ENCODE results near the gene EFHD1. TPM values are rescaled to one million over a fixed set of nuclear protein-coding genes. Genes with fewer than 3 reads are reported as not detected.

The EFHD1 gene
- total RNA-seq, 1 donor from 2014 or later: not detected

DNA sequence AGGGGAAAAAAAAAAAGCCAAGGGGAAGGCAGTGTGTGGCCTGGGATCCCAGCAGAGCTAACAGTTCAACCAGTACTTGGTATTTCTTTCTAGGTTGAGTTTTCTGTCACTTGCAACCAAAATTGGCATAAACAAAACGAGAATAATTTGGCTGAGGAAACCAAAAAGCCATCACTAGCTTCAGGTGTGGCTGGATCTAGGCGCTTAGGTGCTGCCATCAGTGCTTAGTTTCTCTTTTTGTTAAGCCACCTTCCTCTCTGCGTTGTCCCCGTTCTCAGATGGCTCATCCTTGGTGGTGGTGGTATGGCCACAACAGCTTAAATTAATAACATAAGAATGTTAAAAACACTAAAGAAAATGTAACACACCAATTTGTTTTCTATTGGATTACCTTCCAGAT, 2.4 kb downstream of the EFHD1 start:
- CTCF ChIA-PET: no interaction called here
- H3K36me3 Mint-ChIP-seq (ENCODE audit: low read depth): no peaks in the 10 kb centered on the region

DNA sequence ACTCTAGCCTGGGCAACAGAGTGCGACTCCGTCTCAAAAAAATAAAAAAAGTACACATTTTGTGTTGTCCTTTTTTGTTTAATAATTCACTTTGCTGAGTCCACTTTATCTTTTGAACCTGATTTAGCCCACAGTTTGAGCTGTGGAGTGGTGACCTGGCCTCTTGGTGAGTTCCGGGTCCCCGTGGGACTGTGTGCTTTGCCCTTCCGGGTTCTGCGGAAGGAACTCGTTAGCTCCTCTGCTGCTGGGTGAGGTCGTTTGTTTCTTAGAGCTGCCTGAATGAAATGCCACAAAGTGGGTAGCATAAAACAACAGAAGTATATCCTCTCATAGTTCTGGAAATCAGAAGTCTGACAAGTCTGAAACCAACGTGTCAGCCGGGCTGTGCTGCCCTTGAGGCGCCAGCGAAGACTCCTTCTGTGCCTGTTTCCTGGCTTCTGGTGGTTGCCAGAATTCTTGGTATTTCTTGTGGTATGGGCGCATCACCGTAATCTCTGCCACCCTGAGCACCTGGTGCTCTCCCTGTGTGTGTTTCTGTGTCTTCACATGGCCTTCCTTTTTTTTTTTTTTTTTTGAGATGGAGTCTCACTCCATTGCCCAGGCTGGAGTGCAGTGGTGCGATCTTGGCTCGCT, 3.5 kb downstream of the EFHD1 start:
- no peak for DNase-seq
- no peaks in the 10 kb centered on the region for H3K9me3 Mint-ChIP-seq
- peaks cover 8% of the 10 kb centered on the region for H3K4me1 Mint-ChIP-seq
- TF ChIP-seq, protein P1, sequence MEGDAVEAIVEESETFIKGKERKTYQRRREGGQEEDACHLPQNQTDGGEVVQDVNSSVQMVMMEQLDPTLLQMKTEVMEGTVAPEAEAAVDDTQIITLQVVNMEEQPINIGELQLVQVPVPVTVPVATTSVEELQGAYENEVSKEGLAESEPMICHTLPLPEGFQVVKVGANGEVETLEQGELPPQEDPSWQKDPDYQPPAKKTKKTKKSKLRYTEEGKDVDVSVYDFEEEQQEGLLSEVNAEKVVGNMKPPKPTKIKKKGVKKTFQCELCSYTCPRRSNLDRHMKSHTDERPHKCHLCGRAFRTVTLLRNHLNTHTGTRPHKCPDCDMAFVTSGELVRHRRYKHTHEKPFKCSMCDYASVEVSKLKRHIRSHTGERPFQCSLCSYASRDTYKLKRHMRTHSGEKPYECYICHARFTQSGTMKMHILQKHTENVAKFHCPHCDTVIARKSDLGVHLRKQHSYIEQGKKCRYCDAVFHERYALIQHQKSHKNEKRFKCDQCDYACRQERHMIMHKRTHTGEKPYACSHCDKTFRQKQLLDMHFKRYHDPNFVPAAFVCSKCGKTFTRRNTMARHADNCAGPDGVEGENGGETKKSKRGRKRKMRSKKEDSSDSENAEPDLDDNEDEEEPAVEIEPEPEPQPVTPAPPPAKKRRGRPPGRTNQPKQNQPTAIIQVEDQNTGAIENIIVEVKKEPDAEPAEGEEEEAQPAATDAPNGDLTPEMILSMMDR (IDR thresholded peaks at IDR 0.05): no peak
- ChIA-PET POLR2A (no interaction called here), CTCF (no interaction called here)
- no peaks in the 10 kb centered on the region for H3K36me3 Mint-ChIP-seq (ENCODE audit: low read depth)
- intact Hi-C loops (cut with micrococcal nuclease): no loop called here
- peaks cover 36% of the 10 kb centered on the region for H3K27me3 Mint-ChIP-seq
- ATAC-seq (ENCODE audit: low read depth): no peak
- no peak overlapping the region for H3K27ac Mint-ChIP-seq
- H3K4me3 Mint-ChIP-seq: no peak overlapping the region

More for the DNA sequence above, 2.4 kb downstream of the EFHD1 start:
- intact Hi-C loops (cut with micrococcal nuclease): no loop called here
- TF ChIP-seq, protein P1 (IDR thresholded peaks at IDR 0.05): no peak
- Mint-ChIP-seq H3K27me3 (peaks cover 38% of the 10 kb centered on the region), H3K27ac (no peak overlapping the region), H3K9me3 (no peaks in the 10 kb centered on the region), H3K4me3 (no peak overlapping the region), H3K4me1 (peaks cover 8% of the 10 kb centered on the region)
- ATAC-seq (ENCODE audit: low read depth): no peak
- POLR2A ChIA-PET: no interaction called here
- DNase-seq: no peak

DNA sequence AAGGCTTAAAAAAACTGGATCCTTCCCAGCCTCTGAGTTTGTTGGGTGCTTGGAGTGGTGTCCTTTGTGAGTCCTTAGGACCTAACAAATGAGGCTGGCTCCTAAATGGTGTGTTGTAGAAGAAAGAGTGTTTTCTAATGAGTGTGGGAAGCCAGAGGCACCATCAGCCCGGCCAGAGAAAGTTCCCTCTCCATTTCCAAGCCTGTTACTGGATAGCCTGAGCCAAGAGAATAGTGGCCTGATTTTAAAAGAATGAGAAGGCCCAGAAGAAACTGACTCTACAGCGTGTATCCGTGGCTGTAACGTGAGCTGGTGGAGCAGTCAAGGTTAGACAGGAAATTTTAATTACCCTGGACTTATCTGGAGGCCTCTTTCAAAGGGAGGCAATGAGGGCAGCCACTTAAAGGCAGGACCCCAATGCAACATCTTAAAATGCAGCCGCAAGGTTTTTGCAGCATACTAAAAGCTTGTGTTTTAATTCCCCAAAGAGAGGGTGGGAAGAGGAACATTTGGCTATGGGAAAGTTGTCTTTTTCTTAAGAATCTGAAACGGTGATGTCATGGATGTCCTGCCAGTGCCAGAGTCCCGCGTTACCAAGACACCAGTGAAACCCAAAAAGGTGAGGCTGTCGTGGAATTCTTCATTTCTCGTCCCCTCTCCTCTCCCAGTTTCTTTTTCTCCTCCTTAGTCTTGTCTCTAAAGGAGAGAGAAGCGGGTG, 4.6 kb downstream of the EFHD1 start:
- H3K9me3 Mint-ChIP-seq: no peaks in the 10 kb centered on the region
- intact Hi-C loops (cut with micrococcal nuclease): no loop called here
- CTCF ChIA-PET: no interaction called here
- DNase-seq (no peak), ATAC-seq (ENCODE audit: low read depth) (no peak)
- no peak overlapping the region for H3K27ac Mint-ChIP-seq
- POLR2A ChIA-PET: no interaction called here
- H3K36me3 Mint-ChIP-seq (ENCODE audit: low read depth): no peaks in the 10 kb centered on the region
- peaks cover 2% of the 10 kb centered on the region for H3K4me1 Mint-ChIP-seq
- H3K27me3 Mint-ChIP-seq: peaks cover 31% of the 10 kb centered on the region
- H3K4me3 Mint-ChIP-seq: no peak overlapping the region
- TF ChIP-seq, protein P1 (IDR thresholded peaks at IDR 0.05): no peak

DNA sequence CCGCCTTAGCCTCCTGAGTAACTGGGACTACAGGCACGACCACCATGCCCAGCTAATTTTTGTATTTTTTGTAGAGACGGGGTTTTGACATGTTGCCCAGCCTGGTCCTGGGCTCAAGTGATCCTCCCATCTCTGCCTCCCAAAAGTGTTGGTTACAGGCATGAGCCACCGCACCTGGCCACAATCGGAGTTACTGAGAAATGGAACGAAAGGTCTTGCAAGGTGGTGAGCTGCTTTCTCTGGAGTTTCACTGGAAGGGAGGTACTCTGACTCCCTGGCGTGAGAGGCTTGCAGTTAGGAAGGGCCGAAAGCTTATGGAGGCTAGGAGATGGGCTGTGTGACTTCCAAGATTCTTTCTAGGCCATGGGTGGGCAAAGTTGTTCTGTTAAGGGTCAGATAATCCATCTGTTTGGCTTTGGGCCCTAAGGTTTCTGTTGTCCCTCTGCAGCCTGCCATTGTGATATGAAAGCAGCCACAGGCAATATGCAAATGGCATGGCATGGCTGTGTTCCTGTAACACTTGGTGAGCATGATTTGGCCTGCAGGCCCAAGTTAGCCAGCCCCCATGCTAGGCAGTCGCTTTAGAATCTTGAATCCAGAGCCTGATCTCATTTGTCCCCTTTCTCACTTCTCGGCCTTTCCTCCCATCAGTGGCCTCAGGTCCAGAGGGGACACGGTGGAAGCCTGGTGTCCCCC, 7.9 kb downstream of the EFHD1 start:
- intact Hi-C loops (cut with micrococcal nuclease): no loop called here
- Mint-ChIP-seq H3K27ac (no peak overlapping the region), H3K4me3 (no peak overlapping the region), H3K9me3 (no peaks in the 10 kb centered on the region), H3K4me1 (no peaks in the 10 kb centered on the region), H3K36me3 (ENCODE audit: low read depth) (no peaks in the 10 kb centered on the region), H3K27me3 (peaks cover 25% of the 10 kb centered on the region)
- ATAC-seq (ENCODE audit: low read depth): no peak
- TF ChIP-seq, protein P1 (IDR thresholded peaks at IDR 0.05): no peak
- CTCF ChIA-PET: no interaction called here
- DNase-seq: no peak
- POLR2A ChIA-PET: no interaction called here

DNA sequence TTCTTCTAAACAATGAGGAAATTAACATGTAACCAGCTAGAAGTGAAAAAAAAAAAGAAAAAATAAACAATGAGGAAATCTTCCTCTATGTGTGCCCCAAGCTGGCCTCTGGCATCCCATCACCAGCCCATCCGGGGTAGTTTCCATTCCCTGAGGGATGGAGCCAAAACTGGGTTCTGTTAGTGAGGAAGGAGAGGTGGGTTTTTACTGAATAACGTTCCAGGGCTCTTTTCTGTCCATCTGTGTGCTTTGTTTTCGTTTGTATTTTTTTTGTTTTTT, 9.7 kb downstream of the EFHD1 start:
- H3K4me3 Mint-ChIP-seq: no peak overlapping the region
- ATAC-seq (ENCODE audit: low read depth): no peak
- no peaks in the 10 kb centered on the region for H3K36me3 Mint-ChIP-seq (ENCODE audit: low read depth)
- H3K9me3 Mint-ChIP-seq: no peaks in the 10 kb centered on the region
- H3K27me3 Mint-ChIP-seq: peaks cover 21% of the 10 kb centered on the region
- no peak overlapping the region for H3K27ac Mint-ChIP-seq
- ChIA-PET CTCF (no interaction called here), POLR2A (no interaction called here)
- TF ChIP-seq, protein P1 (IDR thresholded peaks at IDR 0.05): no peak
- no peaks in the 10 kb centered on the region for H3K4me1 Mint-ChIP-seq
- intact Hi-C loops (cut with micrococcal nuclease): no loop called here
- no peak for DNase-seq

All from activated B cell treated with CpG ODN at 0.5 μM for 24 hours (primary cell).